GM19025 (cell line): ENCODE results near the gene RIN2.

Experiments
- ATAC-seq: cut with Tn5 transposase; IDR thresholded peaks from one replicate; pipeline ENCODE4 v1.9.1; 2021; ENCODE audit warnings: mild to moderate bottlenecking, low read depth, moderate library complexity; ENCODE audit not compliant: unreplicated experiment

RIN2 gene

DNA sequence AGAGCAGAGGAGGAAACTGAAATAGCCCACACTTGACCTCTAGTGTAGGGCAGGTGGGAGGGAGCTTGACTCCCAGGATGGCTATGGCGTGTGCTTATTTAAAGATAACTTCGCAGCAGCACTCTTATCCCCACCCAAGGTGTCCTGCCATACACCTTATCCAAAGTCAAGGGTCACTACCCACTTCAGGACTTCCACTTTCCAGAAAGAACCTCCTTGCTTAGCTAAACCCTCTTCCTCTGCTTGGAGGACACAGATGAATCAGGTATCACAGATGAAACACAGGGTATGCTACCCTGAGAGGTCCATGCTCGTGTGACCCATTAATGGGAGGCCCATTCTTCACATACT, 2.3 kb downstream of the RIN2 start:
- ATAC-seq: no peak

DNA sequence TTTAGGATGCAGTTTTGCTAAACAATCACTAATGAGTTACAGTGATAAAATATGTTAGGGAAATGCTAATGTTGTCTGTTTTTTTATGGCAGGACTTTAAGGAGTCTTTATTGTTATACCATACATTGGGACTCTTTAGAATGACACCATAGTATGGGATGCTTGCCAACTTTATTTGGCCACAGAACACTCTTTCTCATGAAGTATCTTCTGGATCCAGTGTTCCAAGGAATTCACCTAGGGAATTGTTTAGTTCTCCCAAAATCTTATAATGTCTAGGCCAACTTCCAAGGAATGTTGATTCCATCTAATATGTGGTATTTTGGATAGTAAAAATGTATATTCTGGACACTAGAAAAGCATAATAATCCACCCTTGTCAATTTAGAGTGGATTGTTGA, 3.3 kb downstream of the RIN2 start:
- ATAC-seq: no peak

DNA sequence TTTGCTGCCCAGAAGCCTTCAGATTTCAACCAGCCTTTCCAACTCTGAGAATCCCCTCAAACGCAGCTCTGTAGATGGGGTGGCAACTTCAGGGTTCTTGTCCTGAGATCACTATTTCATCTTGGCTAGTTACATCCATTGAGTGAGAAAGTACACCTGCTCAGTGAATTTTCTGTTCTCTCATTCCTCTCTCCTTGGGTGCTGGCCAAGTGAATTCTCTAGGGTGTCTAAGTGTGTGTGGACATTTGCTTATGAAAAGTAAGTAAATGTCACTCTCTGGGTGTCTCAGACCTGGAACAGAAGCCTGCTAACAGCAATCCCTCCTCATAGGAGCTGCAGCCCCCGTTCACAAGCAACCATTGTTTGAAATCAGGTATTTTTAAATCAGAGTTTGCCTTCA, 3.8 kb downstream of the RIN2 start:
- ATAC-seq: no peak

DNA sequence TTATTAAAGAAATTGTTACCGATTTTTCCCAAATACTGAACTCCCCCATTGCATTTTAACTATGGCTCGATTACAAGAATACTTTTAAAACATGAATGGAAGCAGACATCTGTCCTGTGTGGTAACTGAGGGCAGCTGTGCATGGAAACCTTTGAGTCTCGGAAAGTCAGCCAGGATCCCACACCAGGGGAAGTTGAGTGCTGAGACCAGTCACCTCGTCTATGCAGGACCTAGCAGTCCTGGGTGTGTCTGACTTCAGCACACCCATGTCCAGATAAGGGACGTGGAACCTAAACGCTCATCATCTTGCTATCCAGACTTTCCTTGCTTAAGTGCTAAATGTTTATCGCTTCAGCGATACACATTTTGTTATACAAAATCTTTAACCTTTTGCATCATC, 6.1 kb downstream of the RIN2 start:
- no peak for ATAC-seq

DNA sequence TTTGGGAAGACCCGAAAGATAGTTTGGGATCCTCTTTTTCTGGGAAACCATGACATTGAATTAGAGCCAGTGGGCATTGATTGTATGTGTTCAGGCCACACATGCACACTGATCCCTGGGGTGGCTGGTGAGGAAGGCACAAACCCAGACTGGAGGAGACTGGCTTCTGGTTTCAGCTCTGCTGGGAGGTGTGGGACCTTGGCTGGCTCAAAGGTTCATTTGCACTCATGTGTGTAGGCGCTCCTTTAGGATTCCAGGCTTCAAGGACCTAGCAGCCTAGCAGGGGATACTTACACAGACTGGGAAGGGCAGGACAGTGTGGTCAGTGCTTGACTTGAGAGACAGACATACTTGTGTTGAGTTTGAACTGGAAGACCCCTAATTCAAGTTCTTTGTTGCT, 7.2 kb downstream of the RIN2 start:
- ATAC-seq: no peak

DNA sequence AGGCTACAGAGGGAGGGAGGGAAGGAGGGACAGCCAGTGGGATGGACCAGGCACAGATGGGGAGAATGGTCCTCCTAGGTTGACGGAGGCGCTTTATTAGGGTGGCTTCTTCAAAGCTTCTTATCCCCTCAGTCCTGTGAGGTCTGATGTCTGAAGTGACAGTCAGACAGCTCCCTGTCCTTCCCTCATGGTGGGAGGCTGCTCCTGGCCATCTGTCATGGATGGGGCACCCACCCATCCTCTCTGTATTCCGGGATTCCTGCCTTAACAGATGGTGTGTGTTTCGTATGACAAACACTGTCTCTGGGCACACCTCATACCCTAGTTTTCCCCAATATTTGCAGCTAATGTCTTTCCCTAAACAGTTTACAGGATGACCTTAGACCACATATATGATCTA, 7.9 kb downstream of the RIN2 start:
- ATAC-seq: no peak

DNA sequence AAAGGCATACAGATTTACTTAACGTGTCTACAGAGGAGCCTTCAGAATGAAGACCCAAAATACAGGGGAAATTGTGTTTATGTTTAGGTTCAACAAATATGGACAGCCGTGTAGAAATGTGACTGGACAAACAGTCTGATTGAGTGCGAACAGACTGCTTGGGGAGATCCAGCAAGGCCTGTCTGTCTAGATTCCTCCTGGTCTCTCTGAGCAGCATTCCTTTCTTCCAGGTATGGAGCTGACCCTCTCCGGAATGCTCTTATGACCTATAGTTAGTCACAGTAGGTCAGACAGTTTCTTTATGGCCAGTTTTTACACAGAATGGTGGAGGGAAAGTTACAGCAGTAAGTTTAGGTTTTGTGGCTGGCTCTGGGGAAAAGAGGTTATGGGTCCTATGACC, 9.0 kb downstream of the RIN2 start:
- no peak for ATAC-seq

DNA sequence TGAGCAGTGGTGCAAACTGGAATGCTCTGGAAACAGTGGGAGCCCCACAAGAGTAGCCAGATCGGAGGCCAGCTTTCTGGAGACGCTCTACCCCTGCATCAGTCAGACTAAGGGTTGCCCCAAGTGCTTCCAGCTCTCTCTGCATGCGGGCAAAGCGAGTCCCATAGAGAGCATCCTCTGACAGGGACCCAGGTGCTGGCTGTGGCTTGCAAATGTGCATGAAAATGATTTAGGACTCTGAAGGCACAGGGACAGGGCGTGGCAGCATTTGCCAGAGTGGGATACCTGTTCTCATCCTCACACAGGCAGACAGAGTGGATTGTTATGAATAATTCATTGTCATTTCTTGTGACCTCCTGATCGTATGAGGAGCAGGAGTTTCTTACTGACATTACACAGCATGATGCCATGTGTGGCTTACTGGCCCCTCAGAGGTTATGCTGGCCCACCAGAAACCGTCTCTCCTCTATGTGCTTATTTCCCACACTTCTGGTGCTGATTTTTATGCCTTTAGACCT, 10.3 kb downstream of the RIN2 start:
- ATAC-seq: no peak

DNA sequence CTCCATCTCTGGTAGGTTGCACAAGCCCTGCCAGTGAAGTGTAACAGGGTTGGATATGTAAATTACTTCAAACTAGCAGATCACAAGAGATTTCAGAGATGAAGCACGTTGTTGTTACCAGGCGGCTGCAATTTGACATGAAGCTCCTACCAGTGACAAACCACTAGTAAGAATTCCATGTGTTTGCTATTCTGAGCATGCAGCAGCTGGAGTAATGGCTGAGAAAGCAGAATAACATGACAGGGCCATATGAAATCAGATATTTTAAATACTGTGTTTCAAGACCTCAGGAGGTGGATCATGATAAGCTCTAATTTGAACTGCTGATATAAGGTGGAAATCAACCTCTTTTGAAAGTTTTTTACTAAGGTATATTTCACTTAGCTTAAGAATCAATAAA, 11.4 kb downstream of the RIN2 start:
- ATAC-seq: no peak

DNA sequence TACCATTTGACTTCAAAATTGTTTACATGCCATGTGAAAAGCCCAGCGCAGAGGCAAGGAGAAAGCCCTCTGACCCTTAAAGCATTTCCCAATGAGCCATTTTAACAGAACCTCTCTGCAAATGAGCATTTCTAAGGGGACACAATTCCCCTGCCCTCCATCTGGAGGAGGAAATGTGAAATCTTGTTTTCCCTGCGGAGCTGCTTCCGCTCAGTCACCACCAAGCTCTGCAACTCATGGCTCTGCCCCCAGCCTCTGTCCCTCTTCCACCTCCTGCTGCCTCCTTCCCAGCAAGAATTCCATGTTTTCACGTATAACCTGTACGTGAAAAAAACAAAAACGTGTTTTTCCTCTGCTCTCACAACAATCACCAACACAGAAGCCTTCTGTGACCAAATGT, 12.3 kb downstream of the RIN2 start:
- ATAC-seq: no peak

DNA sequence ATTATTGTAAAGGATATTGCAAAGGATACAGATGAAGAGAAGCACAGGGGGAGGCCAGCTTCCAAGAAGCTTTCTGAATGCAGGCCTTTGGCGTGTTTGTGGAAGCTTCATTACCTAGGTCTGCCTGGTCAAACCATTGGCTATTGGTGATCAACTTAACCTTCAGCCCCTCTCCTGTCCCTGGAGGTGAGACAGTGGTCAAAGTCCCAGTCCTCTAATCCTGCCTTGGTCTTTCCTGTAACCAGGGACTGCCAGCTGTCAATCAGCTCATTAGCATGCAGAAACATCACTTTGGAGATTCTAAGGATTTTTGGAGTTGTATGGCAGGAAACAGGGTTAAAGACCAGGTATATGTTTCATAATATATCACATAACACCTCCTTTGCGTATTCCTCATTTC, 13.0 kb downstream of the RIN2 start:
- ATAC-seq: no peak

DNA sequence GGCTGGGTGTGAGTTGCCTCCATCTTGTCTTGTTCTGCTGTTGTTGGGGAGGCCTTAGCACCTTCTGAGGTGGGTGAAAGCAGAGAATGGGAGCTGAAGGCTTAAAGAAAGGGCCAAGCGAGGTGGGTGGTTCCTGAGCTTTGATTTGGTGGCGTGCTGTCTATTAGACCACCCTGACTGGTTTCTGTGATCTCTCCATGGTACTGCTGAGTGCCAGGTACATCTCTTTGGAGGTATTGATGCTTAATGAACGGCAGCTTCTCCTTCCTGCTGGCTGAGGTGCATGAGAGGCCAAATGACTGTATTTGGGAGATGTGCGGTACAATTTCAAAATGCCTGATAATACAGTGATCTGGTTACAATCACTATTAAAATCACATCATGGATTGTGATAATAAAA, 15.4 kb downstream of the RIN2 start:
- ATAC-seq: no peak

DNA sequence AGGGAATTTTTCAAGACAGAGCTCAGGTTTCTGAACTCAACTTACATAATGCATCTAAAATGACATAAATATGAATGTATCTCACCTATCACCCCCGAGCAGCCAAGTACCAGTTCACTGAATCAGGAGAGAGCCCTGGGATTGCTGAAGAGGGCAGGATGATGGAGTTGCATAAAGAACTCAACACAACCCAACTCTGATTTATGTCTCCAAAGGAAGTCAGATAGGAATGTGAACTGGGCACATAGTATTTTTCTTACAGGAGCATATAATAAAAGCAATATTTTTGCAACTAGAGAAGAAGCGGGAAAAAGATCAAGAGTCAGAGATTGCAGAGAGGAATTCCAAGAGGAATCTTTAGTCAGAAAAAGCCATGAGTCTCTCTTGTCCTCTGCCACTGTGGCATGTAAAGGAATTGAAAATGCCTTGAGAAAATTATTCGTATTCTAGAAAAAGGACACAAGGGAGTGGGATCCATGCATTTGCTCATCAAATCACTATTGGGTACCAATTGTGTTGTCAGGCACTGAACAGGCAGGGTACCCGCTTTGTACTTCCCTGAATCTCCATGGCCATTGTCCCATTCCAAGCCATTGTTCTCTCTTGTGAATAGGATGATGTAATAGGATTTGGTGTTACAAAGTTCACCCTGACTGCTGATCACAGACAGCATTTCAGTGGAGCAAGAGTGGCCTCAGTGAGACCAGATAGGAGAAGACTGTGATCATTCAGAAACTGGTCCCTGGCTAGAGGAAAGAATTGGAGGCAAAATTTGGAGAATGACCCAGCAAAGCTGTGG, 16.3 kb downstream of the RIN2 start:
- ATAC-seq: no peak

DNA sequence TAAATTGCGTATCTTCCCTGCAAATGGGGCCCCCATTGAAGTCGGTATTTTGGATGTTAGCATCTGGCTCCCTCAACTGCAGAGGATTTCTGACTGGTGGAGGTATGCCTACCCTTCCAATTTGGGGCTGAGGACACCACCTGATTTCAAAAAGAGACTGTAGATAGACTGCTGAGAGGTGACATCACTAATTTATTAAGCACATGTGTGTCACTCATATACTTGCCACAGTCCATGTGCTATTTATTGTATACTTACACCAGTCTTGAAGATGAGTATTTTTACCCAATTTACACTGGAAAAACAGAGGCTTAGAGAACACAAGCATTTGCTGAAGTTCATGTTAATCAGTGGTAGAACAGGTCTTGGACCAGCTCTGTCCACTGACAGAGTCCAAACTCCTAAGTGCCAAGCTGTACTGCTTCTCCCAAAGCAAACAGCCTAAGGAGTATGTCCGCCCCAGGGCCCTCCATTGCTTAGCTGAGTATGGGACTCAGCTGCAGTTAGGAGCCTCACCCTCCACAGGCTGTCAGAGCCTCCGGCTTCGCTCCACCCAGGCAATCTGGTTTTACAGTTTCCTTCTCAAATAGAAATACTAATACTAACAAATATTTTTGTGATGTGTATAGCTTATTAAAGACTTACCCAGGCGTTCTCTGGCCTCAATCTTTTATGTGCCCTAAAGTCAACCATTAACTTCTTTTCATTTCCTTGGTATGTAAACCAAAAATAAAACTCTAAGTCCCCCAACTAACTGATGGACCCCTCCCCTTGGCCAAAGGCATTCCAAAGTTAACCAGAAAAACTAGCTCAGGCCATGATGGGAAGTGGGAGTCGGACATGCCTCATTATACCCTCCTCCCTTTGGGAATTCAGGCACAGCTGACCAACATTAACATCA, 17.5 kb downstream of the RIN2 start:
- no peak for ATAC-seq

DNA sequence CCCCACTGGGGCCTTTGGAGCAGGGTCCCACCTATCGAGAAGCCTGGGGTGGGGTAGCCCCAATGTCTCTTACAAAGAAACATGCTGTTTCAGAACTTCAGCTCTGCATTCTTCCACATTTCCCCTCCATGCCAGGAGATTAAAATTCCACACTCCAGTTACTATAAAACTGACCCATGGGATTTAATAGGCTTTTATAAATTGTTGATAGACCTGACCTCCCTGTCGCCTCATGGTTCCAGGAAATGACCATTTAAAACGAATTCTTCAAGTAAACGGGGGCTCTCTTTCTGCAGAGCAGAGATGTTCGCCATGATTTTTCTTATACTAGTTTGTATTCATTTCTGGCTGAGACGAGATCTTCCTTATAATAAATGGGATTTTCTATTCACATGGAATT, 19.3 kb downstream of the RIN2 start:
- ATAC-seq: no peak

DNA sequence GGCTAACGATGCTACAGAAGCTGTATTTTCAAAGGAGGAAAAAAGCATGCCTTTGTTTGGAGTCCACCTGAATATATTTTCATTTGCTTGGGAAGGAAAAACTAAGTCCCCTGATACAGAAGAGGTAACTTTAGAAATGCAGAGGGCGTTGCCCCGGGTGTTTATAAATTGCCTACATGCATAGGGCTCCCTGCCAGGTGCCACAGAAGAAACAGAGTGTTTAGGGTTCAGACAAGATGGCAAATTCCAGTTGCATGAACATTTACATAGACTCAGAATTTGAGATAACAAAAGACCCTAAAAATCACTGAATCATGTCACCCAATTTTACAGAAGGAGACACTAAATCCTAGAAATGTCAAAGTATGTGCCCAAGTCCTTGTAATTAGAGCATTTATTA, 19.9 kb downstream of the RIN2 start:
- no peak for ATAC-seq

DNA sequence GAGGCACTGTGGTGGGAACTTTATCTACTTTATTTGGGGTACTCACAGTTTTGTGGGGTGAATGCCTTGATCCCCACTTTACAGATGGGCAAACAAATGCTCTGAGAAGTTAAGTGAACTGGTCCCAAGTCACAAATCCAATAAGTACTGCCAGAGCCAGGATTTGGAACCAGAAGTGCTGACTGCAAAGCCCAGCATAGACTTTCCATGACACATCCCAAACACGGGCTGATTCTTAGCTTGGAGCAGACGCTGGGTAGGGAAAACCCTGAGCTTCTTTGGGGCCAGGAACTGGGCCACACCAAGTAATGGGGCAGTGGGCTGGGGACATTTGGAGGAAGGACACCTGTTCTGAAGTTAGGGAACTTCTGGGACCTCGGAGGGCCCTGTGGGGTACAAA, 20.3 kb downstream of the RIN2 start:
- ATAC-seq: no peak

DNA sequence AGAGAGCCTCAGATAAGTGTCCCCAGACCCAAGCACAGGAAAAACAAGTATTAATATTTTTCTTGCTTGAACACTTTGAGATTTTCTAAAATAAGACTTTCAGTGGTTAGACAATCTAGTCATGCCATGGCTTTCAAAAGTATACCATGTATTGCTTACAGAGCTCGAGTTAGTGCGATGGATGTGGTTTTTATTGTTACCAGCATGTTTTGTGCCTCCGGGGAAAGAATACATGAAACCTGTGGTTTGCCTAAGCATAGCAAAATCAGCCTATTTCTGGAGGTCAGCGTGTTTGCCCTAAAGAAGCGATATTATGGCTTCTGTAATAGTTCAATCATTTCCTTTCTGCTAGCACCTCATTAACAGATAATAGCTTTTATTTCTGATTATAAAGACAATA, 21.6 kb downstream of the RIN2 start:
- ATAC-seq: no peak

DNA sequence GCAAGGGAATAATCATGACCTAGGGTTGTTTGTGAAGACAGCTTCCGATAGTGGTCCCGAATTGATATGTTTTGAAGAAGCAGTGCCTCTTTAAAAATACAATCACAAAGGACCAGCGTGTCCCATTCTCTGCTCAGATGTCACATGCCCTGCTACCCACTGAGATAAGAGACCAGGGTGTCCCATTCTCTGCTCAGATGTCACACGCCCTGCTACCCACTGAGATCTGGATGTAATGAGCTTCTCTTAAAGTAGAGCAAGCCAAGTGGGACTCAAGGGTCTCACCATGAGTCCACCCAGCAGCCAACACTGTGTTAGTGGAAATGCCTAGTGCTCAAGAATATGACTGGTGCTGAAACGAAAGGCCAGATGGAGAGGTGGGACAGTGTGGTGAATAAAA, 22.2 kb downstream of the RIN2 start:
- no peak for ATAC-seq

DNA sequence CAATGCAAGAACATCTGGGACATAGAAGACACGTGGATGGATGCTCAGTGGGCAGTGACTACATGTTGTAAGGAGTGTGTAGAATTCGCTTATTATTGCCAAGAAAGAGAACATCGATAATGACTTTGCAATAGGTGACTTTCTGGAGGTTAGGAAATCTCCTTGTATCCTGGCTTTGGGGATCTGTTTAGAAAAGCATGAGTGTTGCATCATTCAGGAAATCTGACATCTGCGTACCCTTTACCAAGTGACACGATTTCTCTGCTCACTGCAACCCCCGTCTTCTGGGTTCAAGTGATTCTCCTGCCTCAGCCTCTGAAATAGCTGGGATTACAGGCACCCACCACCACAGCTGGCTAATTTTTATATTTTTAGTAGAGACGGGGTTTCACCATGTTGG, 23.2 kb downstream of the RIN2 start:
- ATAC-seq: no peak

DNA sequence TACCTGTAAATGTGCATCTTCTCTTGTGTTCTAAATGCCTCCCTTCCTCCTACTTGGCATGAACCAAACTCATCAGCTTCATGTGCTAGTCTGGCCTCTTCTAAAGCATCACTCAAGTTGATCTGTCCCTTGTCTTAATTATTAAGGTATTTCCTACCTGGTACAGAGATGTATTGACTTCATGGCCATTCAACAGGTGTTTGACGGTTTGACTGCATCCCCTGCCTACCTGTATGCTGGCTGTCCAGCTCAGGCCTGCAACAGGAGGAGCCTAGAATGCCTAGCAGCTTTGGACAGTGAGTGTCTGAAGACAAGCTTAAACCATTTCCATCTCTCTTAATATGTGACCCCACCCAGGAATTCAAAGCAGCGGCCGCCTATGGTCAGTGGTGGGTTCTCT, 24.6 kb downstream of the RIN2 start:
- ATAC-seq: no peak

DNA sequence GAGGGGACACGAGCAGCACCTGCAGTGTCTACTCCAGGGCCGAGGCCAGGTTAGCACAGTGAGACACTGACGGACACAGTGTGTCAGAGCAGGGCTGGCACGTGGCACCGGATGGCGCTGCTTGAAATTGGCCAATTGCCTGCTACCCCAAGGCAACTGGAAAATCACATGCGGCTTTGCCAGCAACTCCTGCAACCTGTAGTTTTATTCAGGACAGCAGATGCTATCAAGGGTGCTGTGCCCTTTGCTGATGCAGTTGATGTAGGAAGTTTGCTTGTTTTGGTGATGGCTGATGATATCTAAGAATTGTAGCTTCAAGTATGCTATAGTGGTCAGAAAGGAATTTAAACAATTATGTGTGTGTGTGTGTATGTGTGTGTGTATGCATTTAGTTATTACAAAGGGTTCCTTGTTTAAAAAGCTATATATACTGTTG, 25.9 kb downstream of the RIN2 start:
- no peak for ATAC-seq
